Measurements from ENCODE around the gene BLM.

- TF ChIP-seq ZNF274 (IDR thresholded peaks at IDR 0.05; ENCODE audit: low read depth, low read length): no peak
- TF ChIP-seq, protein P1, sequence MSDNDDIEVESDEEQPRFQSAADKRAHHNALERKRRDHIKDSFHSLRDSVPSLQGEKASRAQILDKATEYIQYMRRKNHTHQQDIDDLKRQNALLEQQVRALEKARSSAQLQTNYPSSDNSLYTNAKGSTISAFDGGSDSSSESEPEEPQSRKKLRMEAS (IDR thresholded peaks at IDR 0.05): no peak
- TF ChIP-seq CTCF (IDR thresholded peaks at IDR 0.05 in 2 of 3, conservative IDR thresholded peaks at IDR 0.05 in 1 of 3; ENCODE audit: borderline replicate concordance in 1 of 3, insufficient read depth in 1 of 3, low read depth in 2 of 3, low read length in 2 of 3): no peak
- TF ChIP-seq EGR1 (IDR thresholded peaks at IDR 0.05; ENCODE audit: low read depth): no peak
- TF ChIP-seq EZH2 (IDR thresholded peaks at IDR 0.05): no peak
- TF ChIP-seq SP1 (IDR thresholded peaks at IDR 0.05; ENCODE audit: low read depth): no peak
- no peak for TF ChIP-seq EZH2phosphoT487 (IDR thresholded peaks at IDR 0.05; ENCODE audit: borderline replicate concordance)
Observed at GRCh38 chr15:90855139-90855538, 138.0 kb downstream of the BLM start.

Data from HCT116 (cell line).